CD4-positive, alpha-beta T cell treated with Interleukin-15 for 1 hour (primary cell): ENCODE measurements around the gene SLC4A9.
"Not testable (repeated sequence)": the region's sequence is repeated elsewhere in the genome, so short reads cannot be mapped to it uniquely, and the experiment has no call there.

ENCODE experiments used
- DNase-seq: peaks from one replicate; pipeline ENCODE4 v3.0.0-alpha.2; 2020

Gene SLC4A9

GRCh38 chr5:140402258-140403074 lies 42.5 kb downstream of the SLC4A9 start:
- DNase-seq = peak; percentile 31

- DNase-seq = no peak
Observed at GRCh38 chr5:140403613-140404012, 43.6 kb downstream of the SLC4A9 start.

GRCh38 chr5:140408750-140409241 lies 48.8 kb downstream of the SLC4A9 start:
- DNase-seq = no peak

GRCh38 chr5:140413230-140413629 lies 53.2 kb downstream of the SLC4A9 start:
- no peak for DNase-seq

- DNase-seq = no peak
Observed at GRCh38 chr5:140417235-140417634, 57.2 kb downstream of the SLC4A9 start.

- DNase-seq = no peak
Observed at GRCh38 chr5:140418862-140419520, 59.0 kb downstream of the SLC4A9 start.

- no peak for DNase-seq
Observed at GRCh38 chr5:140420226-140420570, 60.2 kb downstream of the SLC4A9 start.

GRCh38 chr5:140420665-140421361 lies 60.8 kb downstream of the SLC4A9 start:
- DNase-seq = no peak

- DNase-seq = not testable (repeated sequence)
Observed at GRCh38 chr5:140421375-140421774, 61.4 kb downstream of the SLC4A9 start.

- no peak for DNase-seq
Observed at GRCh38 chr5:140423609-140424008, 63.6 kb downstream of the SLC4A9 start.

- DNase-seq = no peak
Observed at GRCh38 chr5:140424135-140424534, 64.1 kb downstream of the SLC4A9 start.
